Stimulated activated CD4-positive, alpha-beta T cell treated with anti-CD3 and anti-CD28 coated beads, TNF-alpha, amount 100 ng/mL, for 24 hours (primary cell): ENCODE results near the gene PLS3.

ENCODE experiments used
- DNase-seq, 3 experiments: peaks; one replicate each; pipeline ENCODE4 v3.0.0-alpha.2; 2020; ENCODE audit warnings: low read depth in 3 of 3

PLS3 gene

GRCh38 chrX:115694028-115694427 lies 133.1 kb downstream of the PLS3 start:
- DNase-seq, result no peak

GRCh38 chrX:115696039-115696438 lies 135.1 kb downstream of the PLS3 start:
- no peak for DNase-seq

GRCh38 chrX:115696939-115697338 lies 136.0 kb downstream of the PLS3 start:
- no peak for DNase-seq

- DNase-seq, result no peak
Measured at GRCh38 chrX:115697806-115698205, 136.8 kb downstream of the PLS3 start.
